ENCODE measurements around the gene C11orf68. TPM values are rescaled to one million over a fixed set of nuclear protein-coding genes. Genes with fewer than 3 reads are reported as not detected.

Gene C11orf68
- total RNA-seq, 4 donors from 2014 or later: 18.5 to 20.5 (median 19.4) TPM

DNA sequence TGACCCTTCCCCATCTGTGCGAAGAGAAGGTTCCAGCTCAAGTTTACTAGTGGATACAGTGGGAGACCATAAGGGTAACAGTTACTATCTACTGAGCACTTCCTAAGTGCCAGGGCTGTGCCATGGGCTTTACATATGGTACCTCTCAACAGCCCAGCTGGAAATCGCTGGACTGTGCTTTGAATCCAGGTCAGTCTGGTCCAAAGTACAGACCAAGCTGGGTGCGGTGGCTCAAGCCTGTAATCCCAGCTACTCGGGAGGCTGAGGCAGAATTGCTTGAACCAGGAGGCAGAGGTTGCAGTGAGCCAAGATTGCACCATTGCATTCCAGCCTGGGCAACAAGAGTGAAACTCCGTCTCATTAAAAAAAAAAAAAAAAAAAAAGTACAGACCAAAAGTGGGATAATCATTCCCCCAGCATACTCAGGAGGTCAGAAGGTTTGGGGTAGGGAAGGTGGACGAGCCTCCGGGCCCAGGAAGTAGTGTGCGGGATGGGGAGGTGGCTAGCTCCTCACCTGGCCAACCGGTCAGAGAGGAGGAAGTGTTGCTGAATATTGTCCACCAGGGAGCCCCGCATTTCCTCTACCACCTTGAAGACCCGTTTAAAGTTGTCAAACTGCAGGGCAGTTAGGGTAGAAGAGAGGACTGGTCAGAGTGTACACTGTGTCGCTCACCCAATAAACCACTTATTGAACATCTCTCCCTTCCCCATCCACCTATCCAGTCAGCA, 32.9 kb downstream of the C11orf68 start:
- no peak for TF ChIP-seq CTCF (IDR thresholded peaks at IDR 0.05; ENCODE audit: low read depth)

GRCh38 chr11:65885231-65885630, 33.6 kb downstream of the C11orf68 start:
- no peak for TF ChIP-seq CTCF (IDR thresholded peaks at IDR 0.05; ENCODE audit: low read depth)

DNA sequence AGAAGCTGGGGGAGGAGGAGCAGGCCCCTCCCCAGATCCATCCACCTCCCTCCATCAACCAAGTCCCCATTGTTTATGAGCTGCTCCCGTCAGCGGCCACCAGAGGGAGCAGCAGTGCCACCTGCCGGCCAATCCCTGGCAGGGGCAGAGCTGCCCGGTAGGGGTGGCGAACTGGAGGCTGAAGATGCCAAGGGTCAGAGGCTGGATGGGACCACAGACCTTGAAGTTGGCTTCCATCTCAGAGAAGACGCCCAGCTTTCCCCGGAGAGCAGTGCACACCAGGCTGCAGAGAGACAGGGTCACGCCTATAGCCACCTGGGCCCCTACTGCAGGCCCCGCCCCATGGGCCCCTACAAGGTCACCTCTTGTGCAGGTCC, 34.2 kb downstream of the C11orf68 start:
- TF ChIP-seq CTCF (IDR thresholded peaks at IDR 0.05; ENCODE audit: low read depth): no peak

GRCh38 chr11:65883786-65884715, 34.8 kb downstream of the C11orf68 start:
- TF ChIP-seq CTCF (IDR thresholded peaks at IDR 0.05; ENCODE audit: low read depth): no peak

- TF ChIP-seq CTCF (IDR thresholded peaks at IDR 0.05; ENCODE audit: low read depth): no peak
Measured at GRCh38 chr11:65883058-65883761, 35.7 kb downstream of the C11orf68 start.

DNA sequence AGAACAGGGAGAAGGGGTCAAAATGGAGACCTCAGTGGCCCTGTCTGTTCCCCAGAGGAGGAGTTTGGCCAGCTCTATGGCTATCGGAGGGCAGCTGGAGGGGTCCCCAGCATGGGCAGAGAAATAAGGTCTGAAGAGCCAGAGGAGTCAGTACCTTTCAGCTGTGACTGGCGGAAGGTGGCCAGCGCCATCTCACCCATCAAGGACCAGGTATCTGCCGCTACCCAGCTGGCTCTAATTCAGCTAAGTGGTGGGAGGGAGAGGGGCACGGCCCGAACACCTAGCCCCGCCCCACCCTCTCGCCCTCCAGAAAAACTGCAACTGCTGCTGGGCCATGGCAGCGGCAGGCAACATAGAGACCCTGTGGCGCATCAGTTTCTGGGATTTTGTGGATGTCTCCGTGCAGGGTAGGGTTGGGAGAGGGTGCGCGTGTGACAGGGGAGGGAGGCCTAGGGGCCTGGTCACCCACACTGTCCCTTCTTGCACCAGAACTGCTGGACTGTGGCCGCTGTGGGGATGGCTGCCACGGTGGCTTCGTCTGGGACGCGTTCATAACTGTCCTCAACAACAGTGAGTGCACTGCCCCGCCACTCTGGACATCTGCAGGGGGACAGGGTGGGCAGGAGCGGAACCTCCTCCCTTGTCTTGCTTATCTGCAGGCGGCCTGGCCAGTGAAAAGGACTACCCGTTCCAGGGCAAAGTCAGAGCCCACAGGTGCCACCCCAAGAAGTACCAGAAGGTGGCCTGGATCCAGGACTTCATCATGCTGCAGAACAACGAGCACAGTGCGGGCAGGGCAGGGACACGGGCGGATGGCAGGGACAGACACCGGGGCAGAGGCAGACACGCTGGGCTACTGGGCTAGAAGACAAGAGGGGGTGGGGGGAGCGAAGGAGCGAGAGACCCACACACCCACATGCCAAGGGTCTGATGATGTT, 36.5 kb downstream of the C11orf68 start:
- TF ChIP-seq CTCF (IDR thresholded peaks at IDR 0.05; ENCODE audit: low read depth): no peak

Data from subcutaneous adipose tissue (tissue), 4 donors.